C4-2B (cell line): ENCODE results near the gene LRRC46.

Experiments used
- CTCF ChIP-seq: fragments of 450-650 bp; conservative IDR thresholded peaks from 2 replicates; pipeline ENCODE4 v1.5.1; 2017; ENCODE audit warnings: mild to moderate bottlenecking
- ZFX ChIP-seq: fragments of 450-650 bp; IDR thresholded peaks from 2 replicates; pipeline ENCODE4 v1.6.1; 2017

GRCh38 chr17:47848198-47848513 lies 16.7 kb downstream of the LRRC46 start:
- no peak; the same call in 1 of the 2 replicates for TF ChIP-seq CTCF
- TF ChIP-seq ZFX = no peak
